GM21576 (cell line): ENCODE results near the gene CLEC16A.
A peak's percentile ranks its signal among the peaks of the same experiment; 100 is the strongest.
"Not testable (repeated sequence)": the region's sequence is repeated elsewhere in the genome, so short reads cannot be mapped to it uniquely, and the experiment has no call there.

Experiments used
- ATAC-seq: cut with Tn5 transposase; IDR thresholded peaks from one replicate; pipeline ENCODE4 v1.9.1; 2021; ENCODE audit warnings: mild to moderate bottlenecking, moderate library complexity; ENCODE audit not compliant: unreplicated experiment

The CLEC16A gene

DNA sequence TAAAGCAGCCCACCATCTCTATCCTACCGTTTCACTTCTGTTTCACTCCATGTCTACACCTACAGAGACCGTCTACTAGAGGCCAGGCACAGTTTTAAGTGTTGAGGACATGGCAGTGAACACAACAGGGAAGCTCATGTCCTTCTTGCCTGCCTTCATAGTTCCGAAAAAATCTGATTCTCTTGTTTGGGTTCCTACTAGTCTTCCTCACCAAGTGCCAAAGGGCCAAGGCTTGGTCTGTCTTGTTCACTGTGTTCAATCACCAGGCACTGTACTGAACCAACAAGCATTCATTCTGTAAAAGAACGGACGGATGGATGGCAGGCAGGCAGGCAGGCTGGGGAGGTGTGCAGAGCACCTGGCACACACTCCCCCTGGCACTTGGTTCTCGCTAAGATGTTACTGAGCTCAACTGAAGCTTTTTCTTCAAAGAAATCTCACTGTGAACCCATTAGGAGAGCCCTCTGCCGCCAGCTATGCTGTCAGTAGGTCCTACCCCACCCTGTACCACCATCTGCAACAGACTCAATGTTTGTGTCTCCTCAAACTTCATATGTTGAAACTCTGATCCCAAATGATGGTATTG, 4.6 kb upstream of the CLEC16A start:
- ATAC-seq, result no peak

GRCh38 chr16:10940501-10941079, 3.8 kb upstream of the CLEC16A start:
- ATAC-seq, result no peak

- no peak for ATAC-seq
These were observed 3.0 kb upstream of the CLEC16A start for GRCh38 chr16:10941127-10941933.

GRCh38 chr16:10941935-10942351, 2.4 kb upstream of the CLEC16A start:
- not testable (repeated sequence) for ATAC-seq

- ATAC-seq, result peak; percentile 63
These were observed 1.9 kb upstream of the CLEC16A start, which contains the start of gene DEXI for GRCh38 chr16:10942352-10943063. Gene DEXI, minus strand, starts transcription at chr16:10942468. Its CDS starts 463 bp downstream, at chr16:10942005.

DNA sequence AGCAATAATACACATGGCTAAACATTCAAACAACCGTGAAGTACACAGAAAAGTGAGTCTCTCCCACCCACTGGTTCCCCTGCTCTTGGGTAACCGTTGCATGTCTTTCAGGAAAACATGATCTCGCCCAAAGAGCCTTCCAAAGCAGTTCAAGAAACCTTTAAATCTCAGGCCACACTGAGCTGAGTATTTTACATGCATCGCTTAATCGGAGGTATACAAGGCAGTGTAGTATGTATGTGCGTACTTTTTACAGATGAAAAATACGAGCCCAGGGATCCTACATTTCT, 1.4 kb upstream of the CLEC16A start:
- no peak for ATAC-seq

DNA sequence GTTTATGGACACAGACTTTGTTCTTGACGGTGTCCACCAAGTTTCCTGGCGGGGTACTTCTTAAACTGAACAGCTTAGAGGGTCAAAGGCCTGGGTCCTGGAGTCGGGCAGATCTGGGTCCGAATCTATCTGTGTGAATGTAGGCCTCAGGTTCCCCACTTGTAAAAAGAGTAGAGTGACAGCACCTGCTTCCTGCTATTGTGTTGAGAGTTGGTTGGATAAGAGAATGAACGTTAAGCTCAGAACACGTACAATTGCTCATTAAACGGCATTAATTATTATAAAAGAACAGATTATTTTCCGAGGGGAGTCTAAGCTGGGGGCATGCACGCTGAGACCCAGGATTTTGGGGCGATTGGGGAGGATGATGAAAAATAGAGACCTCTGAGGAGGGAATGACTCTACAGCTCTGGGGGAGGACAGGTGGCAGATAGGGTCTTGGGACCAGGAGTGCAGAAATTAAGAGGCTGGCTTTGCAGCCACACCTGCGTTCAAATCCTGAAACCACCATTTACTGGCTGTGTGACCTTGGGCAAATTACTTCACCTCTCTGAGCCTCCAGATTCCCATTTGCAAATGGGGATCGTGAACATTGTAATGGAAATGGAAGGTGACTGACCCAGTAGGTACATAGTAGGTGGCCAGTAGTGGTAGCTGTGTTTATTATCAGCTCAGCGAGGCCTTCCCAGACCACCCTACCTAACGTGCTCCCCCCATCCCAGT, 862 bp downstream of the CLEC16A start:
- ATAC-seq, result no peak

- ATAC-seq, result no peak
These were observed 1.9 kb downstream of the CLEC16A start for GRCh38 chr16:10946308-10946707.

DNA sequence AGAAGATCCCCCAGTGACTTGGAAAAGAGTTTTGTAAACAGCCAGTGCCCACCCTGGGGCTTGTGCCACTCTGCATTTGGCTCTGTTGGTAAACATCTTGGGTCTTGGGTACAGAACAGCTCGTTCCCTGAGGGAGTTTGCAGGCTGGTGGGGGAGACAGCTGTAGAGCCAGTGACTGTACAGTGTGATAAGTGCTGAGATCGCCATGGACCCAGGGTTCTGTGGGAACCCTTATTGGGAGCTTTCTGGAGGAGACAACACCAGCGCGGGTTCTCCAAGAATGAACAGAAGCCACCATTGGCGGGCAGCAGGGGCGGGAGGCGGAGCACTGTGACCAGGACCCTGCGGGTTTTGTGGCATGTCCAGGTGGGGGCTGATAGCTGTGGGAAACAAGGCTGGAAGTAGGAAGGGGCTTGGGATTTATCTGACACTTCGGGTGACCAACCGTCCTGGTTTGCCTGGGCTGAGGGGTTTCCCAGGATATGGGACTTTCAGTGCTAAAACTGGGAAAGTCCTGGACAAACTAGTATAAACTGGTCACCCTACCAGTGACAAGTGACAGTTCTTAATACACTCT, 2.9 kb downstream of the CLEC16A start:
- ATAC-seq, result no peak

- ATAC-seq, result peak; percentile 53
These were observed 5.1 kb downstream of the CLEC16A start for GRCh38 chr16:10949424-10949970.

DNA sequence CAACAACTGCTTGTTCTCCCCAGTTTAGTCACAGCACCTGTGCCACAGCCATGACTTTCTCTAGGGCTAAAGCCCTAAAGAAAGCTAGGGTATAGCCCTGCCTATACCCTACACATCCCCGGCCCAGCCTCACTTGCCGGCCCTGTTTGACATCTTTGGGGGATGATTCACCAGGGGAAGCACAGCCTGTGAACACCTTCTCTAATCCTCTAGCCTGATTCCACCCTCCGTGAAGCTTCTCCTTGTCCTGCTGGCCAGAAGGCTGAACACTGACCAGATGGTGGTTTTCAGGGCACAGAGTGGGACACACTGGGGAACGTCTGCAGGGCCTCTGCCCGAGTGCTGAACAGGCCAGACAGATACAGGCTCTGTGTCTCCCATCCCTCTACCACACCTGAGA, 6.0 kb downstream of the CLEC16A start:
- ATAC-seq, result no peak

DNA sequence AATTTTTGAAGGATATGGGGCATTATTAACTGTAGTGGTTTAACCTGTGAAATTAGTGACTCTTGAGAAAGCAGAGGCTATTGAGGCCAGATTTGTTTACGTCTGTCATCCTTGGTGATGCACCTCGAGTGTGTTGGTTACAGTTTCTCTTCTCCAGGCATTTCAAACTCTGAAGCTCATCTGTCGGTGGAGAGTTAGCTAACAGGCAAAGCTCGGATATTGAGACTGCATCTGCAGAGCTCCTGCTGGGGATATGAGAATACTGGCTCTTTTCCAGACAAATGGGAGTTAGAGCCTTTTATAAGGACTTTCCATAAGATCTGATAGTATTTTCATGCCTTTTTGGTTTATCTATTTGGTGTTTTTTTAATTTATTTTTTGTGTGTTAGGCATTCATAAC, 6.7 kb downstream of the CLEC16A start:
- ATAC-seq, result no peak

GRCh38 chr16:10954903-10955302, 10.5 kb downstream of the CLEC16A start:
- ATAC-seq, result no peak

- ATAC-seq, result no peak
These were observed 13.6 kb downstream of the CLEC16A start for GRCh38 chr16:10957771-10958482.

DNA sequence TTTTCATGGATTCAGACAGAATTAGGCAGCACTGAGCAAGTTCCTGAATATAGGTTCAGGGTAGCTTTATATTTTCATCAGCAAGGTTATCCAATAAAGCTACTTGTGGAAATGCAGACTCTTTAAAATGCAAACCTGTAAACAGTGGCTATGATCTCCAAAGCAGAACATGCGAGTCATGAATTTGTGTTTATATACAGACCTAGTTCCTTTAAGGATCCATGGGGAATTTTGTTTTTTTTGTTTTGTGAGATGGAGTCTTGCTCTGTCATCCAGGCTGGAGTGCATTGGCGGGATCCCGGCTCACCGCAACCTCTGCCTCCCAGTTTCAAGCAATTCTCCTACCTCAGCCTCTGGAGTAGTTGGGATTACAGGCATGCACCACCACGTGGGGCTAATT, 14.8 kb downstream of the CLEC16A start:
- ATAC-seq, result no peak

GRCh38 chr16:10961231-10961630, 16.9 kb downstream of the CLEC16A start:
- no peak for ATAC-seq

- ATAC-seq, result no peak
These were observed 19.9 kb downstream of the CLEC16A start for GRCh38 chr16:10964039-10964890.

- ATAC-seq, result no peak
These were observed 20.5 kb downstream of the CLEC16A start for GRCh38 chr16:10964891-10965326.
